ENCODE results near the gene SERPINE2. TPM values are rescaled to one million over a fixed set of nuclear protein-coding genes. Genes with fewer than 3 reads are reported as not detected.
"Not testable (repeated sequence)": the region's sequence is repeated elsewhere in the genome, so short reads cannot be mapped to it uniquely, and the experiment has no call there.

Gene SERPINE2
- total RNA-seq, 4 donors from 2014 or later: 7.0 to 16.5 (median 10.0) TPM

GRCh38 chr2:223941579-223942277 lies 97.4 kb downstream of the SERPINE2 start:
- Histone ChIP-seq H3K4me3 (no peak overlapping the region), H3K4me1 (peaks cover 54% of the 10 kb centered on the region), H3K27me3 (no peaks in the 10 kb centered on the region), H3K9me3 (no peaks in the 10 kb centered on the region), H3K27ac (no peak overlapping the region), H3K36me3 (no peaks in the 10 kb centered on the region)
- TF ChIP-seq EP300 (IDR thresholded peaks at IDR 0.05) (no peak), POLR2AphosphoS5 (IDR thresholded peaks at IDR 0.05) (no peak), CTCF (IDR thresholded peaks at IDR 0.05) (no peak), POLR2A (IDR thresholded peaks at IDR 0.05) (no peak)
- no peak for DNase-seq (ENCODE audit: low spot score in 2 of 2)
- WGBS: 56% methylated on average over 12 of the region's 12 CpGs

GRCh38 chr2:223939438-223939837 lies 99.6 kb downstream of the SERPINE2 start:
- 56% methylated on average over 2 of the region's 2 CpGs for WGBS
- peaks cover 61% of the 10 kb centered on the region for H3K4me1 ChIP-seq
- DNase-seq (ENCODE audit: low spot score in 2 of 2); H3K27me3 ChIP-seq; H3K27ac ChIP-seq; H3K9me3 ChIP-seq; H3K4me3 ChIP-seq; H3K36me3 ChIP-seq: not testable (repeated sequence)

GRCh38 chr2:223937535-223937934 lies 101.6 kb downstream of the SERPINE2 start:
- TF ChIP-seq EP300 (IDR thresholded peaks at IDR 0.05) (no peak), CTCF (IDR thresholded peaks at IDR 0.05) (no peak), POLR2A (IDR thresholded peaks at IDR 0.05) (no peak), POLR2AphosphoS5 (IDR thresholded peaks at IDR 0.05) (no peak)
- H3K4me3 ChIP-seq: no peak overlapping the region
- WGBS: 0% methylated on average over 1 of the region's 1 CpG
- H3K27me3 ChIP-seq: no peaks in the 10 kb centered on the region
- H3K36me3 ChIP-seq: no peaks in the 10 kb centered on the region
- H3K27ac ChIP-seq: no peak overlapping the region
- H3K9me3 ChIP-seq: no peaks in the 10 kb centered on the region
- DNase-seq (ENCODE audit: low spot score in 2 of 2): no peak
- peaks cover 62% of the 10 kb centered on the region for H3K4me1 ChIP-seq

GRCh38 chr2:223936862-223937326 lies 102.2 kb downstream of the SERPINE2 start:
- Histone ChIP-seq H3K9me3 (no peaks in the 10 kb centered on the region), H3K4me1 (peaks cover 59% of the 10 kb centered on the region), H3K4me3 (no peak overlapping the region), H3K27me3 (no peaks in the 10 kb centered on the region), H3K36me3 (no peaks in the 10 kb centered on the region), H3K27ac (no peak overlapping the region)
- TF ChIP-seq EP300 (IDR thresholded peaks at IDR 0.05) (no peak), CTCF (IDR thresholded peaks at IDR 0.05) (no peak), POLR2AphosphoS5 (IDR thresholded peaks at IDR 0.05) (no peak), POLR2A (IDR thresholded peaks at IDR 0.05) (no peak)
- WGBS: 60% methylated on average over 5 of the region's 5 CpGs
- no peak for DNase-seq (ENCODE audit: low spot score in 2 of 2)

- Histone ChIP-seq H3K27ac (no peak overlapping the region), H3K27me3 (no peaks in the 10 kb centered on the region)
- no peak for DNase-seq (ENCODE audit: low spot score in 2 of 2)
Measured at GRCh38 chr2:223935459-223936125, 103.5 kb downstream of the SERPINE2 start.

More at GRCh38 chr2:223935459-223936125, 103.5 kb downstream of the SERPINE2 start:
- Histone ChIP-seq H3K9me3 (no peaks in the 10 kb centered on the region), H3K4me1 (peaks cover 49% of the 10 kb centered on the region), H3K4me3 (no peak overlapping the region), H3K36me3 (no peaks in the 10 kb centered on the region)
- TF ChIP-seq POLR2A (IDR thresholded peaks at IDR 0.05) (no peak), EP300 (IDR thresholded peaks at IDR 0.05) (no peak), CTCF (IDR thresholded peaks at IDR 0.05) (no peak), POLR2AphosphoS5 (IDR thresholded peaks at IDR 0.05) (no peak)
